Measurements from ENCODE around the gene NDFIP1. TPM values are rescaled to one million over a fixed set of nuclear protein-coding genes. Genes with fewer than 3 reads are reported as not detected.

Gene NDFIP1
- total RNA-seq, 1 donor from 2014 or later = 43.3 TPM

- Histone ChIP-seq H3K4me1 (ENCODE audit: control insufficient read depth in 3 of 3, insufficient read depth in 3 of 3, low read length in 3 of 3) (peaks cover 0 to 7% (median 5%) of the 10 kb centered on the region in 3 donors), H3K27me3 (ENCODE audit: control insufficient read depth in 3 of 3, insufficient read depth in 3 of 3, low read length in 3 of 3) (peaks cover 0 to 2% (median 0%) of the 10 kb centered on the region in 3 donors), H3K9ac (ENCODE audit: low read depth in 1 of 3, low read length in 3 of 3) (no peak overlapping the region), H3K9me3 (ENCODE audit: control insufficient read depth in 3 of 3, low read length in 3 of 3) (no peaks in the 10 kb centered on the region), H3K4me3 (ENCODE audit: low read length in 3 of 3) (no peak overlapping the region), H3K36me3 (ENCODE audit: control insufficient read depth in 3 of 3, insufficient read depth in 3 of 3, low read length in 3 of 3) (no peaks in the 10 kb centered on the region), H3K27ac (ENCODE audit: low read depth, low read length) (no peak overlapping the region)
Measured at GRCh38 chr5:142193114-142193428, 84.5 kb downstream of the NDFIP1 start.

- H3K9ac ChIP-seq (ENCODE audit: low read depth in 1 of 3, low read length in 3 of 3) = no peak overlapping the region
- no peak overlapping the region for H3K27ac ChIP-seq (ENCODE audit: low read depth, low read length)
Measured at GRCh38 chr5:142197098-142197497, 88.5 kb downstream of the NDFIP1 start.

GRCh38 chr5:142197781-142198180 lies 89.2 kb downstream of the NDFIP1 start:
- H3K4me3 ChIP-seq (ENCODE audit: low read length in 3 of 3) = no peak overlapping the region
- H3K27me3 ChIP-seq (ENCODE audit: control insufficient read depth in 3 of 3, insufficient read depth in 3 of 3, low read length in 3 of 3) = no peaks in the 10 kb centered on the region
- H3K4me1 ChIP-seq (ENCODE audit: control insufficient read depth in 3 of 3, insufficient read depth in 3 of 3, low read length in 3 of 3) = peaks cover 0 to 4% (median 3%) of the 10 kb centered on the region in 3 donors
- no peak overlapping the region for H3K9ac ChIP-seq (ENCODE audit: low read depth in 1 of 3, low read length in 3 of 3)
- no peak overlapping the region for H3K27ac ChIP-seq (ENCODE audit: low read depth, low read length)
- no peaks in the 10 kb centered on the region for H3K9me3 ChIP-seq (ENCODE audit: control insufficient read depth in 3 of 3, low read length in 3 of 3)
- no peaks in the 10 kb centered on the region for H3K36me3 ChIP-seq (ENCODE audit: control insufficient read depth in 3 of 3, insufficient read depth in 3 of 3, low read length in 3 of 3)

More at GRCh38 chr5:142197098-142197497, 88.5 kb downstream of the NDFIP1 start:
- Histone ChIP-seq H3K4me3 (ENCODE audit: low read length in 3 of 3) (no peak overlapping the region), H3K27me3 (ENCODE audit: control insufficient read depth in 3 of 3, insufficient read depth in 3 of 3, low read length in 3 of 3) (no peaks in the 10 kb centered on the region), H3K36me3 (ENCODE audit: control insufficient read depth in 3 of 3, insufficient read depth in 3 of 3, low read length in 3 of 3) (no peaks in the 10 kb centered on the region), H3K9me3 (ENCODE audit: control insufficient read depth in 3 of 3, low read length in 3 of 3) (no peaks in the 10 kb centered on the region), H3K4me1 (ENCODE audit: control insufficient read depth in 3 of 3, insufficient read depth in 3 of 3, low read length in 3 of 3) (peaks cover 0 to 7% (median 5%) of the 10 kb centered on the region in 3 donors)

GRCh38 chr5:142199388-142199787 lies 90.8 kb downstream of the NDFIP1 start:
- H3K36me3 ChIP-seq (ENCODE audit: control insufficient read depth in 3 of 3, insufficient read depth in 3 of 3, low read length in 3 of 3) = no peaks in the 10 kb centered on the region
- H3K4me1 ChIP-seq (ENCODE audit: control insufficient read depth in 3 of 3, insufficient read depth in 3 of 3, low read length in 3 of 3) = no peaks in the 10 kb centered on the region
- H3K9me3 ChIP-seq (ENCODE audit: control insufficient read depth in 3 of 3, low read length in 3 of 3) = no peaks in the 10 kb centered on the region
- H3K27me3 ChIP-seq (ENCODE audit: control insufficient read depth in 3 of 3, insufficient read depth in 3 of 3, low read length in 3 of 3) = no peaks in the 10 kb centered on the region
- no peak overlapping the region for H3K27ac ChIP-seq (ENCODE audit: low read depth, low read length)
- no peak overlapping the region for H3K4me3 ChIP-seq (ENCODE audit: low read length in 3 of 3)
- no peak overlapping the region for H3K9ac ChIP-seq (ENCODE audit: low read depth in 1 of 3, low read length in 3 of 3)

- Histone ChIP-seq H3K9ac (ENCODE audit: low read depth in 1 of 3, low read length in 3 of 3) (no peak overlapping the region), H3K36me3 (ENCODE audit: control insufficient read depth in 3 of 3, insufficient read depth in 3 of 3, low read length in 3 of 3) (no peaks in the 10 kb centered on the region), H3K4me1 (ENCODE audit: control insufficient read depth in 3 of 3, insufficient read depth in 3 of 3, low read length in 3 of 3) (no peaks in the 10 kb centered on the region), H3K4me3 (ENCODE audit: low read length in 3 of 3) (no peak overlapping the region), H3K27ac (ENCODE audit: low read depth, low read length) (no peak overlapping the region), H3K27me3 (ENCODE audit: control insufficient read depth in 3 of 3, insufficient read depth in 3 of 3, low read length in 3 of 3) (no peaks in the 10 kb centered on the region), H3K9me3 (ENCODE audit: control insufficient read depth in 3 of 3, low read length in 3 of 3) (no peaks in the 10 kb centered on the region)
Measured at GRCh38 chr5:142200387-142200786, 91.8 kb downstream of the NDFIP1 start.

- no peaks in the 10 kb centered on the region for H3K36me3 ChIP-seq (ENCODE audit: control insufficient read depth in 3 of 3, insufficient read depth in 3 of 3, low read length in 3 of 3)
- no peak overlapping the region for H3K9ac ChIP-seq (ENCODE audit: low read depth in 1 of 3, low read length in 3 of 3)
- H3K27me3 ChIP-seq (ENCODE audit: control insufficient read depth in 3 of 3, insufficient read depth in 3 of 3, low read length in 3 of 3) = peaks cover 0 to 2% (median 0%) of the 10 kb centered on the region in 3 donors
- H3K4me1 ChIP-seq (ENCODE audit: control insufficient read depth in 3 of 3, insufficient read depth in 3 of 3, low read length in 3 of 3) = no peaks in the 10 kb centered on the region
- no peaks in the 10 kb centered on the region for H3K9me3 ChIP-seq (ENCODE audit: control insufficient read depth in 3 of 3, low read length in 3 of 3)
- H3K27ac ChIP-seq (ENCODE audit: low read depth, low read length) = no peak overlapping the region
- no peak overlapping the region for H3K4me3 ChIP-seq (ENCODE audit: low read length in 3 of 3)
Measured at GRCh38 chr5:142201471-142201887, 92.9 kb downstream of the NDFIP1 start.

- Histone ChIP-seq H3K9me3 (ENCODE audit: control insufficient read depth in 3 of 3, low read length in 3 of 3) (no peaks in the 10 kb centered on the region), H3K9ac (ENCODE audit: low read depth in 1 of 3, low read length in 3 of 3) (no peak overlapping the region), H3K27me3 (ENCODE audit: control insufficient read depth in 3 of 3, insufficient read depth in 3 of 3, low read length in 3 of 3) (peaks cover 0 to 2% (median 0%) of the 10 kb centered on the region in 3 donors), H3K4me3 (ENCODE audit: low read length in 3 of 3) (no peak overlapping the region), H3K27ac (ENCODE audit: low read depth, low read length) (no peak overlapping the region), H3K4me1 (ENCODE audit: control insufficient read depth in 3 of 3, insufficient read depth in 3 of 3, low read length in 3 of 3) (no peaks in the 10 kb centered on the region), H3K36me3 (ENCODE audit: control insufficient read depth in 3 of 3, insufficient read depth in 3 of 3, low read length in 3 of 3) (no peaks in the 10 kb centered on the region)
Measured at GRCh38 chr5:142202282-142202681, 93.7 kb downstream of the NDFIP1 start.

Other genes with a start within 250 kb of the NDFIP1 start
- 20.9 TPM for gene PCDH1, start 230.4 kb upstream of the NDFIP1 start, total RNA-seq
- gene DELE1, start 184.9 kb upstream of the NDFIP1 start, total RNA-seq = 42.3 TPM
- 12.0 TPM for gene PCDH12, start 150.6 kb upstream of the NDFIP1 start, total RNA-seq
- gene RNF14, start 139.7 kb upstream of the NDFIP1 start, total RNA-seq = 44.4 TPM
- 25.1 TPM for gene GNPDA1, start 95.8 kb upstream of the NDFIP1 start, total RNA-seq
- gene SPRY4, start 216.2 kb downstream of the NDFIP1 start, total RNA-seq = 6.3 TPM